NB4 (cell line): ENCODE data around the gene PLXDC1.

Experiments used
- DNase-seq: peaks from one replicate; pipeline ENCODE4 v3.0.0; 2010; ENCODE audit warnings: low read depth
- H3K4me3 ChIP-seq: one replicate; pipeline ENCODE4 v1.5.1; 2011; ENCODE audit warnings: mild to moderate bottlenecking, low read depth, low read length, moderate library complexity
- CTCF ChIP-seq: IDR thresholded peaks from one replicate; pipeline ENCODE4 v1.5.1; 2012; ENCODE audit warnings: low read depth, low read length
- MAX ChIP-seq: IDR thresholded peaks from 2 replicates; pipeline ENCODE4 v1.6.1; 2011; ENCODE audit warnings: low read depth, low read length
- MYC ChIP-seq: IDR thresholded peaks from 2 replicates; pipeline ENCODE4 v1.6.1; 2011; ENCODE audit warnings: low read depth, low read length
- POLR2A ChIP-seq: IDR thresholded peaks from 2 replicates; pipeline ENCODE4 v1.6.1; 2011; ENCODE audit warnings: mild to moderate bottlenecking; ENCODE audit not compliant: insufficient read length; ENCODE audit errors: extremely low read depth

PLXDC1 gene

GRCh38 chr17:39016193-39017153, 135.0 kb downstream of the PLXDC1 start:
- TF ChIP-seq MAX (peak; percentile 55; the same call in 1 of the 2 replicates), MYC (no peak; the same call in 1 of the 2 replicates)
- DNase-seq: peak; percentile 69
- H3K4me3 ChIP-seq: no peak overlapping the region

GRCh38 chr17:39015546-39015935, 135.9 kb downstream of the PLXDC1 start:
- no peak overlapping the region for H3K4me3 ChIP-seq
- no peak for DNase-seq
- no peak for TF ChIP-seq MAX
- TF ChIP-seq CTCF: no peak
- TF ChIP-seq POLR2A: no peak
- TF ChIP-seq MYC: no peak

- TF ChIP-seq POLR2A: no peak
- TF ChIP-seq CTCF: no peak
- no peak for TF ChIP-seq MAX
- no peak for TF ChIP-seq MYC
- no peak overlapping the region for H3K4me3 ChIP-seq
- peak; percentile 93 for DNase-seq
Measured at GRCh38 chr17:39014795-39015545, 136.5 kb downstream of the PLXDC1 start.

GRCh38 chr17:39014044-39014794, 137.2 kb downstream of the PLXDC1 start:
- TF ChIP-seq POLR2A: no peak
- TF ChIP-seq CTCF: no peak
- no peak for TF ChIP-seq MAX
- TF ChIP-seq MYC: no peak
- no peak for DNase-seq
- H3K4me3 ChIP-seq: no peak overlapping the region
